T-helper 2 cell treated with Interferon-gamma antibody and Interleukin-4, amounts not matched to agents 5 μg/mL and 100 μg/mL, for 36 hours (primary cell): ENCODE results near the gene ERCC6L.
A peak's percentile ranks its signal among the peaks of the same experiment; 100 is the strongest.
"Not testable (repeated sequence)": the region's sequence is repeated elsewhere in the genome, so short reads cannot be mapped to it uniquely, and the experiment has no call there.

Experiments
- DNase-seq: peaks from one replicate; pipeline ENCODE4 v3.0.0; 2021; ENCODE audit warnings: low spot score
- H3K27ac Mint-ChIP-seq: one replicate; pipeline ENCODE4 v1.8.0; 2021; ENCODE audit warnings: mild to moderate bottlenecking, mixed read lengths
- H3K27me3 Mint-ChIP-seq: one replicate; pipeline ENCODE4 v1.8.0; 2021; ENCODE audit warnings: low read depth, mixed read lengths
- H3K36me3 Mint-ChIP-seq: one replicate; pipeline ENCODE4 v1.8.0; 2021; ENCODE audit warnings: low read depth, mixed read lengths
- H3K4me1 Mint-ChIP-seq: one replicate; pipeline ENCODE4 v1.8.0; 2021; ENCODE audit warnings: low read depth, mixed read lengths
- H3K4me3 Mint-ChIP-seq: one replicate; pipeline ENCODE4 v1.8.0; 2022; ENCODE audit warnings: mild to moderate bottlenecking, moderate library complexity, mixed read lengths
- H3K9me3 Mint-ChIP-seq: one replicate; pipeline ENCODE4 v1.8.0; 2021; ENCODE audit warnings: mixed read lengths

ERCC6L gene

DNA sequence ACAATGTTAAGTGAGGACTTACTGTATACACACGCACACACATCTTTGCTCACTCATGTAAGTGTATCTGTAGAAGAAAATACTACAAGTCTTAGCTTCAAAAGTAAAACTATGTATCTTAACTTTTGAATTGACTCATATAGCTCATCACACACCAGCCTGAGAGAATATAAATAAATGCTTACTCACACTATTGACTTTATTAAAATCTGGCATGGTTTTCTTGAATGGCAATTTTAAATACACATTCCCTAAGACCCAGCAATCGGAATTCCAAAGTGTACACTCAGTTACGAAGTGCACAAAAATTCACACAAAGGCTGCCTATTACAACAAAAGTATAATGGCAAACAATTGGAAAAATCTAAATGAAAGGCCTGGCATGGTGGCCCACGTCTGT, 2.0 kb downstream of the ERCC6L start:
- Mint-ChIP-seq H3K9me3 (no peaks in the 10 kb centered on the region), H3K4me3 (peak overlapping the region; percentile 54), H3K27ac (no peak overlapping the region), H3K36me3 (peaks cover 18% of the 10 kb centered on the region), H3K4me1 (peaks cover 15% of the 10 kb centered on the region), H3K27me3 (no peaks in the 10 kb centered on the region)
- no peak for DNase-seq

- H3K27me3 Mint-ChIP-seq = no peaks in the 10 kb centered on the region
- H3K4me1 Mint-ChIP-seq = no peaks in the 10 kb centered on the region
- DNase-seq = no peak
- no peak overlapping the region for H3K27ac Mint-ChIP-seq
- H3K4me3 Mint-ChIP-seq = no peak overlapping the region
- H3K36me3 Mint-ChIP-seq = peaks cover 28% of the 10 kb centered on the region
- H3K9me3 Mint-ChIP-seq = no peaks in the 10 kb centered on the region
Measured at GRCh38 chrX:72230290-72230689, 8.5 kb downstream of the ERCC6L start.

GRCh38 chrX:72220375-72220774, 18.5 kb downstream of the ERCC6L start:
- not testable (repeated sequence) for H3K4me1 Mint-ChIP-seq, H3K4me3 Mint-ChIP-seq, H3K27me3 Mint-ChIP-seq, H3K9me3 Mint-ChIP-seq, H3K27ac Mint-ChIP-seq, H3K36me3 Mint-ChIP-seq, DNase-seq

GRCh38 chrX:72216973-72217372, 21.9 kb downstream of the ERCC6L start:
- Mint-ChIP-seq H3K27ac (no peak overlapping the region), H3K36me3 (peaks cover 4% of the 10 kb centered on the region), H3K4me1 (no peaks in the 10 kb centered on the region), H3K4me3 (no peak overlapping the region), H3K9me3 (no peaks in the 10 kb centered on the region), H3K27me3 (no peaks in the 10 kb centered on the region)
- DNase-seq = no peak

DNA sequence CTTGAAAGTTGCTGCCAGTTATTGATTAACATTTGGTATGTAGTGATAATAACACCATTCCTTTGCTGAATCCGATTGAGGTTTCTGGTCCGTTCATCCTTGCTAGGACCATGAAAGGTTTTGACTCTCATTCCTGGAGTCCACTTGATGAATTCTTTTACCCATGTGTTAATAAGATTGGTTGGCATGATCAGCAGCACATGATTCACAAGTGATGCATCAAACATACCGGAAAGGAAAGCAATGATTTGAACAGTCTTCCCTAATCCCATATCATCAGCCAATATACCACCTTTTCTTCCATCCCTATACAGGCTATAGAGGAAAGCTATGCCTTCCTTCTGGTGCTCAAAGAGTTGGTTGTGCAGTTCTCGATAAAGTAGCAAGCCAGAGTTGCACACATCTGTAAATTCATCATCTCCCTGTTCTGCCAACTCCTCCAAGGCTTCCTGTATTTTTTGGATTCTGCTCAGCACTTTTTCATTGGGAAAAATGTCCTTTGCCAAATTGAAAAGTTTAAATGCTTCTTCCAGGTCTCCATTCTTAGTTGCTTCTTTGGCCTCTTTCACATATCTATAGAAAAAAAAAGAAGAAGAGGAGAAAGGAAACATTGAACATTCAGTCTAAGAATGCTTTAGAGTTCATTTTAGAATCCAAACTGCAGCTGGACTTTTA, 30.6 kb downstream of the ERCC6L start:
- no peaks in the 10 kb centered on the region for H3K27me3 Mint-ChIP-seq
- no peak for DNase-seq
- no peaks in the 10 kb centered on the region for H3K4me1 Mint-ChIP-seq
- H3K9me3 Mint-ChIP-seq = no peaks in the 10 kb centered on the region
- H3K27ac Mint-ChIP-seq = no peak overlapping the region
- H3K4me3 Mint-ChIP-seq = no peak overlapping the region
- H3K36me3 Mint-ChIP-seq = peaks cover 18% of the 10 kb centered on the region

DNA sequence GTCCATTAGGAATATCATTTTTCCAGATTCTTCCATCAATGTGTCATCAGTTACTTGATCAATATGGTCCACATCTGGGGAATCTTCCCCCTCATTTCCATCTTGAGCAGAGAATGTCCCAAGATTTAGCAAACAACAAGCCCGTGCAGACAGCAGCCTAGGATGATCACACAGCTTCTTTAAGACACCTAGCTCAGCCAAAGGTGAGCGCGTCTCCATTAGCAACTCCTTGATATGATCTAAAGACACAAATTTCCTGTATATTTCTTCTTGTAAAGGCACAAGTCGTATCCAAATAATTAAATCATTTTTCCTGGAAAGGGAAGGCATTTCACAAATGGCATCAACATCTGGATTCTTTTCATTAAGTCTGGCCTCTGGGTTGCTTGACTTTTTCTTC, 31.5 kb downstream of the ERCC6L start:
- Mint-ChIP-seq H3K27ac (no peak overlapping the region), H3K4me1 (no peaks in the 10 kb centered on the region), H3K27me3 (no peaks in the 10 kb centered on the region), H3K4me3 (no peak overlapping the region), H3K36me3 (peaks cover 18% of the 10 kb centered on the region), H3K9me3 (no peaks in the 10 kb centered on the region)
- no peak for DNase-seq

DNA sequence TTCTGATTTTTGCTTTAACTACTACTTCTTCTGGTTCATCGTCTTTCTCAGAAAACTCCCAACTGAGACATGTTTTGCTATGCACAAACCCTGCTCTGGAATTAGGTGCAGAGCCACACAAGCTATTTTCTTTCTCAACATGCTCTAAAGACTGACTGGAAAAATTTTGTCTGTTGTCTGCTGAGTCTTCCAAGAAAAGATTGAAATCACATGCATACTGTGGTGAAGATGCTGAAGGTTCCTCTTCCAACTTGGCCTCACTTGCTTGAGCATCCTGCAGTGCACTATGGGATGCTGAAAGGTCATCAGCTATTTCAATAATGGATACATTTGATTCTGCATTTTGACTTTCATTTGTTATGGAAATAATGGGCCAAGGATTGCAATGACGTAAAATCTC, 33.1 kb downstream of the ERCC6L start:
- DNase-seq = no peak
- H3K36me3 Mint-ChIP-seq = peaks cover 18% of the 10 kb centered on the region
- H3K27ac Mint-ChIP-seq = no peak overlapping the region
- no peak overlapping the region for H3K4me3 Mint-ChIP-seq
- no peaks in the 10 kb centered on the region for H3K4me1 Mint-ChIP-seq
- no peaks in the 10 kb centered on the region for H3K9me3 Mint-ChIP-seq
- no peaks in the 10 kb centered on the region for H3K27me3 Mint-ChIP-seq

- Mint-ChIP-seq H3K36me3 (peaks cover 18% of the 10 kb centered on the region), H3K27ac (no peak overlapping the region), H3K27me3 (no peaks in the 10 kb centered on the region)
Measured at GRCh38 chrX:72203421-72203820, 35.4 kb downstream of the ERCC6L start.

GRCh38 chrX:72202792-72203401, 35.9 kb downstream of the ERCC6L start:
- Mint-ChIP-seq H3K9me3 (no peaks in the 10 kb centered on the region), H3K27ac (no peak overlapping the region), H3K36me3 (peaks cover 19% of the 10 kb centered on the region), H3K4me1 (no peaks in the 10 kb centered on the region), H3K27me3 (no peaks in the 10 kb centered on the region), H3K4me3 (no peak overlapping the region)
- DNase-seq = no peak

More at GRCh38 chrX:72203421-72203820, 35.4 kb downstream of the ERCC6L start:
- DNase-seq = no peak
- H3K9me3 Mint-ChIP-seq = no peaks in the 10 kb centered on the region
- no peak overlapping the region for H3K4me3 Mint-ChIP-seq
- no peaks in the 10 kb centered on the region for H3K4me1 Mint-ChIP-seq

- no peaks in the 10 kb centered on the region for H3K27me3 Mint-ChIP-seq
- no peak for DNase-seq
- H3K4me1 Mint-ChIP-seq = no peaks in the 10 kb centered on the region
- peaks cover 11% of the 10 kb centered on the region for H3K36me3 Mint-ChIP-seq
- no peak overlapping the region for H3K27ac Mint-ChIP-seq
- H3K9me3 Mint-ChIP-seq = no peaks in the 10 kb centered on the region
- no peak overlapping the region for H3K4me3 Mint-ChIP-seq
Measured at GRCh38 chrX:72201836-72202536, 36.8 kb downstream of the ERCC6L start.

GRCh38 chrX:72182924-72183323, 55.9 kb downstream of the ERCC6L start:
- Mint-ChIP-seq H3K9me3 (no peaks in the 10 kb centered on the region), H3K4me3 (no peak overlapping the region), H3K36me3 (no peaks in the 10 kb centered on the region), H3K27me3 (no peaks in the 10 kb centered on the region), H3K4me1 (peaks cover 7% of the 10 kb centered on the region), H3K27ac (no peak overlapping the region)
- DNase-seq = no peak

GRCh38 chrX:72181178-72182125, 57.4 kb downstream of the ERCC6L start, which contains the start of gene PIN4:
PIN4 (plus strand) TSS chrX:72181757; CDS start chrX:72181786, 29 bp downstream.
- peak; percentile 79 for DNase-seq
- Mint-ChIP-seq H3K27ac (no peak within 1 kb of the TSS), H3K4me3 (no peak within 1 kb of the TSS), H3K4me1 (peaks cover 7% of the 10 kb centered on the region), H3K27me3 (no peaks in the 10 kb centered on the region), H3K36me3 (no peaks in the 10 kb centered on the region), H3K9me3 (no peaks in the 10 kb centered on the region)

DNA sequence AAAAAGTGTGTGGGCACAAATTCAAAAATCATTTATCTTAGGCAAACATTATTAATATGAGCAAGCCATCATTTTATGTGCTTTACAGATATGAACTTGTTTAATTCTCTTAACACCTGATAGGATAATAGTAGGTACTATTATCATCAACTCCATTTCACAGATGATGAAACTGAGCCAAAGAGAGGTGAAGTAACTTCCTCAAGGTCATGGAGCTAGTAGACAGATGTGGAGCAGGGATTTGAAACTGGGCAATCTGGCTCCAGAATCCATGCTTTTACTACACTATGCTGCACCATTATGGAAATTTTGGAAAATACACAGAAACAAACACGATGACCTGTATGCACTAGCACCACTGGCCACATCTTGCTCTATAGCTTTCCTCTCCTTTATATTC, 58.3 kb downstream of the ERCC6L start:
- peaks cover 3% of the 10 kb centered on the region for H3K27me3 Mint-ChIP-seq
- H3K36me3 Mint-ChIP-seq = no peaks in the 10 kb centered on the region
- no peaks in the 10 kb centered on the region for H3K9me3 Mint-ChIP-seq
- DNase-seq = no peak
- no peak overlapping the region for H3K4me3 Mint-ChIP-seq
- H3K4me1 Mint-ChIP-seq = peaks cover 7% of the 10 kb centered on the region
- no peak overlapping the region for H3K27ac Mint-ChIP-seq
